Measurements from ENCODE around the gene LAGE3.

LAGE3 gene

GRCh38 chrX:154434394-154435168 is 44.5 kb downstream of the LAGE3 start:
- Histone ChIP-seq H3K27ac (no peak overlapping the region), H3K27me3 (no peaks in the 10 kb centered on the region), H3K36me3 (peaks cover 47% of the 10 kb centered on the region), H3K9me3 (no peaks in the 10 kb centered on the region), H3K4me1 (ENCODE audit: control insufficient read depth in 1 of 2, insufficient read depth in 1 of 2, low read depth in 1 of 2, low read length in 1 of 2) (peaks cover 34 to 48% of the 10 kb centered on the region in 2 experiments), H3K4me3 (ENCODE audit: low read depth in 1 of 2, low read length in 1 of 2) (no peak overlapping the region)
- TF ChIP-seq, protein P1, sequence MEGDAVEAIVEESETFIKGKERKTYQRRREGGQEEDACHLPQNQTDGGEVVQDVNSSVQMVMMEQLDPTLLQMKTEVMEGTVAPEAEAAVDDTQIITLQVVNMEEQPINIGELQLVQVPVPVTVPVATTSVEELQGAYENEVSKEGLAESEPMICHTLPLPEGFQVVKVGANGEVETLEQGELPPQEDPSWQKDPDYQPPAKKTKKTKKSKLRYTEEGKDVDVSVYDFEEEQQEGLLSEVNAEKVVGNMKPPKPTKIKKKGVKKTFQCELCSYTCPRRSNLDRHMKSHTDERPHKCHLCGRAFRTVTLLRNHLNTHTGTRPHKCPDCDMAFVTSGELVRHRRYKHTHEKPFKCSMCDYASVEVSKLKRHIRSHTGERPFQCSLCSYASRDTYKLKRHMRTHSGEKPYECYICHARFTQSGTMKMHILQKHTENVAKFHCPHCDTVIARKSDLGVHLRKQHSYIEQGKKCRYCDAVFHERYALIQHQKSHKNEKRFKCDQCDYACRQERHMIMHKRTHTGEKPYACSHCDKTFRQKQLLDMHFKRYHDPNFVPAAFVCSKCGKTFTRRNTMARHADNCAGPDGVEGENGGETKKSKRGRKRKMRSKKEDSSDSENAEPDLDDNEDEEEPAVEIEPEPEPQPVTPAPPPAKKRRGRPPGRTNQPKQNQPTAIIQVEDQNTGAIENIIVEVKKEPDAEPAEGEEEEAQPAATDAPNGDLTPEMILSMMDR (IDR thresholded peaks at IDR 0.05) = no peak

- no peaks in the 10 kb centered on the region for H3K27me3 ChIP-seq
- no peak overlapping the region for H3K4me3 ChIP-seq (ENCODE audit: low read depth in 1 of 2, low read length in 1 of 2)
- H3K36me3 ChIP-seq = peaks cover 42% of the 10 kb centered on the region
- TF ChIP-seq, protein P1 (IDR thresholded peaks at IDR 0.05) = no peak
- peak overlapping the region; percentile 5 for H3K27ac ChIP-seq
- peaks cover 37 to 50% of the 10 kb centered on the region in 2 experiments for H3K4me1 ChIP-seq (ENCODE audit: control insufficient read depth in 1 of 2, insufficient read depth in 1 of 2, low read depth in 1 of 2, low read length in 1 of 2)
- H3K9me3 ChIP-seq = no peaks in the 10 kb centered on the region
These were observed 45.5 kb downstream of the LAGE3 start for GRCh38 chrX:154433605-154434004.

GRCh38 chrX:154432210-154432609 is 46.9 kb downstream of the LAGE3 start:
- peaks cover 40% of the 10 kb centered on the region for H3K36me3 ChIP-seq

GRCh38 chrX:154431341-154431740 is 47.7 kb downstream of the LAGE3 start:
- peaks cover 34 to 52% of the 10 kb centered on the region in 2 experiments for H3K4me1 ChIP-seq (ENCODE audit: control insufficient read depth in 1 of 2, insufficient read depth in 1 of 2, low read depth in 1 of 2, low read length in 1 of 2)
- TF ChIP-seq, protein P1 (IDR thresholded peaks at IDR 0.05) = no peak
- H3K36me3 ChIP-seq = peaks cover 40% of the 10 kb centered on the region
- no peaks in the 10 kb centered on the region for H3K27me3 ChIP-seq
- H3K4me3 ChIP-seq (ENCODE audit: low read depth in 1 of 2, low read length in 1 of 2) = peak overlapping the region; percentile 34 to 72
- peak overlapping the region; percentile 87 for H3K27ac ChIP-seq
- H3K9me3 ChIP-seq = no peaks in the 10 kb centered on the region

More at GRCh38 chrX:154432210-154432609, 46.9 kb downstream of the LAGE3 start:
- TF ChIP-seq, protein P1 (IDR thresholded peaks at IDR 0.05) = no peak
- no peaks in the 10 kb centered on the region for H3K9me3 ChIP-seq
- peak overlapping the region in 1 of 2 experiments; percentile 34 for H3K4me3 ChIP-seq (ENCODE audit: low read depth in 1 of 2, low read length in 1 of 2)
- no peaks in the 10 kb centered on the region for H3K27me3 ChIP-seq
- H3K4me1 ChIP-seq (ENCODE audit: control insufficient read depth in 1 of 2, insufficient read depth in 1 of 2, low read depth in 1 of 2, low read length in 1 of 2) = peaks cover 30 to 48% of the 10 kb centered on the region in 2 experiments
- H3K27ac ChIP-seq = peak overlapping the region; percentile 87

DNA sequence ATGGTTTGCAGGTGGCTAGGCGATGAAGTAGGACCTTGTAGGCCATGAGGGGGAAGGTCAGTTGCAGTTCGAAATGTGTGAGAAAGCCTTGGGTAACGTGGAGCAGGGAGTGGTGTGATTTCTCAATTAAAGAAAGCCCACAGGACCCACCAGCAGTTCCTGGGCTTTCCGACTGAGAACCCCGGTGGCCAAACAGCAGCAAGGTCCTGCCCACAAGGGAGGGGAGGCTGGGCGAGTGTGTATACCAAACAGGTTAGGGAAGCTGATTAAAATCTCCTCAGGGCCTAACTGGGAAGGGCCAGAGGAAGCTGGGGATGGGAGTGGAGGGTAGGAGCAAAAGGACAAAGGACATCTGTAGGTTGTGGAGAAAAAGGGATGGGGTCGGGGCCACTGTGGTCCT is 48.2 kb downstream of the LAGE3 start:
- TF ChIP-seq, protein P1 (IDR thresholded peaks at IDR 0.05) = no peak

More for the DNA sequence above, 48.2 kb downstream of the LAGE3 start:
- Histone ChIP-seq H3K4me1 (ENCODE audit: control insufficient read depth in 1 of 2, insufficient read depth in 1 of 2, low read depth in 1 of 2, low read length in 1 of 2) (peaks cover 32 to 47% of the 10 kb centered on the region in 2 experiments), H3K9me3 (no peaks in the 10 kb centered on the region), H3K27ac (peak overlapping the region; percentile 87), H3K36me3 (peaks cover 40% of the 10 kb centered on the region), H3K27me3 (no peaks in the 10 kb centered on the region), H3K4me3 (ENCODE audit: low read depth in 1 of 2, low read length in 1 of 2) (peak overlapping the region; percentile 34 to 72)
